GM12878 (cell line): ENCODE results near the gene HK1. TPM values are rescaled to one million over a fixed set of nuclear protein-coding genes. Genes with fewer than 3 reads are reported as not detected.
A peak's percentile ranks its signal among the peaks of the same experiment; 100 is the strongest.

Experiments used
- ATAC-seq: fragments of 200-7000 bp; cut with Tn5 transposase; 3 replicates; pipeline ENCODE4 v1.9.1; 2020; ENCODE audit warnings: mild to moderate bottlenecking, moderate library complexity
- BruUV-seq: library from RNA; stranded (reverse); fragments of 400-500 nt; replicated peaks from 2 replicates; lab custom pipeline; 2021; lab: Mats Ljungman, UMichigan
- CTCF ChIA-PET: fragments of 300-600 bp; sonication (Branson Sonifier 250); formaldehyde crosslinking; extraction: SDS; loops from one replicate; lab custom pipeline; 2021; ENCODE audit warnings: inconsistent platforms; lab: Yijun Ruan, JAX
- POLR2A ChIA-PET: fragments of 350-600 bp; formaldehyde crosslinking; extraction: SDS; loops from one replicate; lab custom pipeline; 2021; ENCODE audit warnings: inconsistent platforms; lab: Charles Lee
- RAD21 ChIA-PET: fragments of 300-600 bp; sonication (Branson Sonifier 250); formaldehyde crosslinking; loops from one replicate; lab custom pipeline; 2023; ENCODE audit warnings: antibody characterized with exemption; ENCODE audit not compliant: unreplicated experiment; lab: Charles Lee
- SMC1A ChIA-PET: fragments of 300-600 bp; sonication (Branson Sonifier 250); formaldehyde crosslinking; loops from one replicate; lab custom pipeline; 2023; ENCODE audit not compliant: unreplicated experiment, uncharacterized antibody; lab: Charles Lee
- DNase-seq: peaks from one replicate; pipeline ENCODE4 v3.0.0-alpha.2; 2011; ENCODE audit warnings: low read depth, low spot score
- FAIRE-seq: peaks from 3 replicates; lab custom pipeline; 2011; peaks lifted over from hg19 to GRCh38; lab: Jason Lieb, UNC
- H2AFZ ChIP-seq: 2 replicates; pipeline ENCODE4 v1.6.0; 2011; ENCODE audit warnings: low read depth, low read length, control low read depth; ENCODE audit not compliant: control insufficient read depth
- H3K27ac ChIP-seq: 2 replicates; pipeline ENCODE4 v1.5.1; 2011; ENCODE audit warnings: control low read depth; ENCODE audit not compliant: control insufficient read depth, insufficient read depth
- H3K27me3 ChIP-seq, 2 experiments: replicated peaks in 1 of 2; 2 replicates each; pipeline versions ENCODE4 v1.6.0 to v1.6.1; 2011; ENCODE audit warnings: low read length in 1 of 2; ENCODE audit not compliant: control insufficient read depth in 2 of 2, insufficient read depth in 2 of 2
- H3K36me3 ChIP-seq, 2 experiments: 2 replicates each; pipeline ENCODE4 v1.5.1; 2011; ENCODE audit warnings: low read length in 1 of 2; ENCODE audit not compliant: control insufficient read depth in 2 of 2, insufficient read depth in 2 of 2
- H3K4me1 ChIP-seq: 2 replicates; pipeline ENCODE4 v1.6.1; 2011; ENCODE audit warnings: mild to moderate bottlenecking, low read length, moderate library complexity, mixed read lengths; ENCODE audit not compliant: control insufficient read depth, insufficient read depth
- H3K4me2 ChIP-seq: 2 replicates; pipeline ENCODE4 v1.6.0; 2011; ENCODE audit warnings: control low read depth; ENCODE audit not compliant: control insufficient read depth, insufficient read depth
- H3K4me3 ChIP-seq: fragments of 200-600 bp; sonication (generic); 2 replicates; pipeline ENCODE4 v1.5.1; 2016
- H3K79me2 ChIP-seq: 2 replicates; pipeline ENCODE4 v1.6.0; 2011; ENCODE audit warnings: low read length; ENCODE audit not compliant: control insufficient read depth, insufficient read depth
- H3K9ac ChIP-seq: 2 replicates; pipeline ENCODE4 v1.8.0; 2011; ENCODE audit warnings: low read length, control low read depth, mixed read lengths; ENCODE audit not compliant: control insufficient read depth, insufficient read depth
- H3K9me3 ChIP-seq: replicated peaks from 3 replicates; pipeline ENCODE4 v1.5.1; 2011; ENCODE audit warnings: mild to moderate bottlenecking, low read length; ENCODE audit not compliant: control insufficient read depth, insufficient read depth
- H4K20me1 ChIP-seq: 2 replicates; pipeline ENCODE4 v1.6.0; 2011; ENCODE audit not compliant: control insufficient read depth, insufficient read depth
- MXI1 ChIP-seq: fragments of 150-350 bp; IDR thresholded peaks from 2 replicates; pipeline ENCODE4 v1.6.1; 2011; ENCODE audit warnings: low read depth, mild to moderate bottlenecking, inconsistent platforms, low read length, improper control_type of control experiment
- NRF1 ChIP-seq: conservative IDR thresholded peaks from 2 replicates; pipeline ENCODE4 v1.6.1; 2011; ENCODE audit warnings: mild to moderate bottlenecking, low read depth, low read length, improper control_type of control experiment
- REST ChIP-seq: IDR thresholded peaks from 2 replicates; pipeline ENCODE4 v1.6.1; 2012; ENCODE audit warnings: mild to moderate bottlenecking, low read depth, low read length
- ZNF384 ChIP-seq: IDR thresholded peaks from 2 replicates; pipeline ENCODE4 v1.6.1; 2012; ENCODE audit warnings: low read depth, mild to moderate bottlenecking, low read length, improper control_type of control experiment, borderline replicate concordance
- WGBS: methylation state at CpG from one replicate; pipeline ENCODE4 v1.1.6; 2016; ENCODE audit warnings: low lambda C conversion rate; ENCODE audit not compliant: insufficient replicate concordance, insufficient coverage; ENCODE audit errors: missing lambda C conversion rate; 5-methylcytosine and 5-hydroxymethylcytosine counted together
- in situ Hi-C: fragments of 300-500 bp; cut with MboI; formaldehyde crosslinking; loops from 9 replicates; pipeline ENCODE4 v1.14.3; 2018; ENCODE audit warnings: mixed read lengths
- intact Hi-C: fragments of 100-400 bp; cut with micrococcal nuclease; formaldehyde crosslinking; loops from one replicate; pipeline ENCODE4 v1.14.2; 2022; ENCODE audit not compliant: unreplicated experiment
- polyA plus RNA-seq, 11 experiments: library from polyadenylated mRNA; depleted of rRNA in 4 of 11; unstranded in 6 of 11; stranded (reverse) in 5 of 11; fragments of >200 nt; fragmentation: Nextera tagmentation in 4 of 11; fragmentation: Illumina TruSeq in 1 of 11; extraction: Ambion mirVana in 4 of 11; extraction: Trizol in 1 of 11; gene quantifications; 1 replicate in 1 of 11; 2 replicates in 10 of 11; pipeline versions ENCODE4 v1.2.1 to v1.2.3, GENCODE V29; 2011 to 2016; ENCODE audit warnings: inconsistent platforms in 2 of 11, missing spikeins in 2 of 11, low read depth in 1 of 11
- total RNA-seq, 4 experiments: library from RNA; depleted of rRNA in 3 of 4; stranded (reverse); fragments of >200 nt in 3 of 4; fragmentation: Illumina TruSeq in 1 of 4; extraction: Trizol in 1 of 4; gene quantifications; 2 replicates each; pipeline versions ENCODE4 v1.2.1 to v1.2.3, GENCODE V29; 2013 to 2021

HK1 gene
- total and polyA plus RNA-seq, 10 of the 15 experiments (the other 5 are each of a cell fraction or from before 2014, with no cell fraction given) = 3.4 to 77.3 (median 46.6) TPM

GRCh38 chr10:69439350-69439739 lies 161.0 kb downstream of the HK1 start (continued):
- no peak for TF ChIP-seq NRF1
- no peak for TF ChIP-seq MXI1

- SMC1A ChIA-PET = interaction anchor here (1.1 kb wide), 1 partner anchor 68 kb away, joined by 4 read pairs; no protein-coding TSS in a partner anchor
- 17% methylated on average over 5 of the region's 5 CpGs for WGBS
- DNase-seq = no peak
- H3K9me3 ChIP-seq = no peaks in the 10 kb centered on the region; the same call in 2 of the 3 replicates
- BruUV-seq = no TSS peak
- CTCF ChIA-PET = interaction anchor here (0.5 to 1.5 kb wide), 3 partner anchors 8 to 201 kb away, joined by 3 read pairs; partner anchors contain the start of gene TSPAN15
- no peak overlapping the region for H3K9ac ChIP-seq
- POLR2A ChIA-PET = no interaction called here
- no peak overlapping the region for H3K4me3 ChIP-seq
- TF ChIP-seq ZNF384 (0 out of 2 replicates have a peak, but pooled peaks have one; percentile 7), NRF1 (no peak)
- H3K4me1 ChIP-seq = no peaks in the 10 kb centered on the region
- intact Hi-C loops = no loop called here
- RAD21 ChIA-PET = no interaction called here
- H3K27me3 ChIP-seq = no peaks in the 10 kb centered on the region; a peak in 2 of 4 replicates
- H3K4me2 ChIP-seq = no peak overlapping the region
- H4K20me1 ChIP-seq = no peaks in the 10 kb centered on the region
- H3K27ac ChIP-seq = no peak overlapping the region
- ATAC-seq = no peak
- in situ Hi-C loops = no loop called here
- H2AFZ ChIP-seq = no peak overlapping the region
- H3K36me3 ChIP-seq = no peaks in the 10 kb centered on the region
- H3K79me2 ChIP-seq = no peaks in the 10 kb centered on the region
- no peak for FAIRE-seq
Observed at GRCh38 chr10:69439813-69440506, 161.7 kb downstream of the HK1 start.

GRCh38 chr10:69443354-69443753 lies 165.1 kb downstream of the HK1 start:
- Histone ChIP-seq H3K36me3 (no peaks in the 10 kb centered on the region), H3K27ac (no peak overlapping the region), H3K4me1 (no peaks in the 10 kb centered on the region), H3K9me3 (no peaks in the 10 kb centered on the region), H3K4me2 (no peak overlapping the region), H4K20me1 (no peaks in the 10 kb centered on the region), H3K4me3 (no peak overlapping the region), H3K79me2 (no peaks in the 10 kb centered on the region), H3K27me3 (no peaks in the 10 kb centered on the region; a peak in 1 of 4 replicates), H2AFZ (no peak overlapping the region), H3K9ac (no peak overlapping the region)
- in situ Hi-C loops (no loop called here), intact Hi-C loops (no loop called here)
- DNase-seq (no peak), FAIRE-seq (no peak), ATAC-seq (no peak)
- no peak for TF ChIP-seq REST
- CTCF ChIA-PET = interaction anchor here (0.7 to 0.9 kb wide), 2 partner anchors 64 to 476 kb away, joined by 3 to 4 read pairs; no protein-coding TSS in a partner anchor
- RAD21 ChIA-PET = no interaction called here
- SMC1A ChIA-PET = interaction anchor here (0.7 kb wide), 1 partner anchor 14 kb away, joined by 3 read pairs; no protein-coding TSS in a partner anchor
- 30% methylated on average over 1 of the region's 1 CpG for WGBS
- BruUV-seq = no TSS peak
- POLR2A ChIA-PET = no interaction called here
